ENCODE data around the gene PER1.

The PER1 gene

GRCh38 chr17:8152112-8152775, at the start of gene PER1:
TSS of gene PER1 (minus strand) at chr17:8152404. CDS start at chr17:8150706, 1,698 bp downstream.
- peak within 1 kb of the TSS; percentile 86 to 91 for H3K4me3 ChIP-seq
- no peak for TF ChIP-seq CTCF (IDR thresholded peaks at IDR 0.05)
- intact Hi-C loops (cut with DNase I; ENCODE audit: low total_unique reads), result loop anchor here (10.0 kb wide), 1 partner anchor 307 kb away; no protein-coding TSS in a partner anchor
- no peaks in the 10 kb centered on the region for H3K27me3 ChIP-seq
- no peaks in the 10 kb centered on the region for H3K9me3 ChIP-seq
- peak; percentile 98 to 99 for DNase-seq
- peak within 1 kb of the TSS; percentile 99 to 100 for H3K27ac ChIP-seq
- peaks cover 0 to 50% (median 37%) of the 10 kb centered on the region in 4 donors for H3K4me1 ChIP-seq
- H3K36me3 ChIP-seq, result peaks cover 49 to 54% (median 54%) of the 10 kb centered on the region in 3 donors

GRCh38 chr17:8192070-8192815, 40.0 kb upstream of the PER1 start:
- Histone ChIP-seq H3K36me3 (no peaks in the 10 kb centered on the region), H3K27ac (peak overlapping the region; percentile 82 to 86), H3K4me1 (peaks cover 0 to 40% (median 35%) of the 10 kb centered on the region in 4 donors), H3K9me3 (no peaks in the 10 kb centered on the region), H3K27me3 (no peaks in the 10 kb centered on the region), H3K4me3 (peak overlapping the region; percentile 39 to 47)
- intact Hi-C loops (cut with DNase I; ENCODE audit: low total_unique reads), result loop anchor here (10.0 kb wide), 1 partner anchor 103 kb away; the partner anchor contains the start of gene SLC25A35
- TF ChIP-seq CTCF (IDR thresholded peaks at IDR 0.05), result no peak
- DNase-seq, result peak; percentile 92 to 93

GRCh38 chr17:8190506-8190905, 38.3 kb upstream of the PER1 start:
- intact Hi-C loops (cut with DNase I; ENCODE audit: low total_unique reads), result loop anchor here (10.0 kb wide), 1 partner anchor 104 kb away; the partner anchor contains the start of gene SLC25A35
- DNase-seq, result no peak
- Histone ChIP-seq H3K27me3 (no peaks in the 10 kb centered on the region), H3K9me3 (no peaks in the 10 kb centered on the region), H3K36me3 (no peaks in the 10 kb centered on the region), H3K4me1 (peaks cover 0 to 40% (median 35%) of the 10 kb centered on the region in 4 donors), H3K4me3 (peak overlapping the region; percentile 89 to 93), H3K27ac (peak overlapping the region; percentile 97 to 98)
- TF ChIP-seq CTCF (IDR thresholded peaks at IDR 0.05), result no peak

- DNase-seq, result peak; percentile 99
- no peak for TF ChIP-seq CTCF (IDR thresholded peaks at IDR 0.05)
- no peaks in the 10 kb centered on the region for H3K36me3 ChIP-seq
- intact Hi-C loops (cut with DNase I; ENCODE audit: low total_unique reads), result loop anchor here (10.0 kb wide), 1 partner anchor 105 kb away; the partner anchor contains the start of gene SLC25A35
- H3K4me3 ChIP-seq, result peak within 1 kb of the TSS; percentile 89 to 93
- peaks cover 0 to 40% (median 35%) of the 10 kb centered on the region in 4 donors for H3K4me1 ChIP-seq
- H3K27me3 ChIP-seq, result no peaks in the 10 kb centered on the region
- no peaks in the 10 kb centered on the region for H3K9me3 ChIP-seq
- H3K27ac ChIP-seq, result peak within 1 kb of the TSS; percentile 97 to 98
Observed at GRCh38 chr17:8189711-8190477, 37.7 kb upstream of the PER1 start, which contains the start of gene BORCS6. TSS of gene BORCS6 (minus strand) at chr17:8190180. CDS start at chr17:8190140, 40 bp downstream.

- Histone ChIP-seq H3K4me3 (peak overlapping the region; percentile 89 to 93), H3K4me1 (peaks cover 0 to 40% (median 35%) of the 10 kb centered on the region in 4 donors), H3K27me3 (no peaks in the 10 kb centered on the region), H3K27ac (peak overlapping the region; percentile 97 to 98), H3K9me3 (no peaks in the 10 kb centered on the region), H3K36me3 (no peaks in the 10 kb centered on the region)
- DNase-seq, result peak in 1 of 2 donors; percentile 76
- TF ChIP-seq CTCF (IDR thresholded peaks at IDR 0.05), result no peak
- intact Hi-C loops (cut with DNase I; ENCODE audit: low total_unique reads), result no loop called here
Observed at GRCh38 chr17:8189041-8189710, 37.0 kb upstream of the PER1 start.
